HG02943 (cell line): ENCODE data around the gene EXOC8.
"Not testable (repeated sequence)": the region's sequence is repeated elsewhere in the genome, so short reads cannot be mapped to it uniquely, and the experiment has no call there.

Experiments used
- ATAC-seq: cut with Tn5 transposase; IDR thresholded peaks from one replicate; pipeline ENCODE4 v1.9.1; 2021; ENCODE audit warnings: mild to moderate bottlenecking, low read depth, moderate library complexity; ENCODE audit not compliant: unreplicated experiment

The EXOC8 gene

GRCh38 chr1:231353086-231353485, 15.4 kb upstream of the EXOC8 start:
- ATAC-seq, result no peak

GRCh38 chr1:231351816-231352215, 14.2 kb upstream of the EXOC8 start:
- ATAC-seq, result no peak

- not testable (repeated sequence) for ATAC-seq
Measured at GRCh38 chr1:231348856-231349255, 11.2 kb upstream of the EXOC8 start.

GRCh38 chr1:231348442-231348841, 10.8 kb upstream of the EXOC8 start:
- ATAC-seq, result no peak

GRCh38 chr1:231347961-231348360, 10.3 kb upstream of the EXOC8 start:
- no peak for ATAC-seq

- no peak for ATAC-seq
Measured at GRCh38 chr1:231340328-231341013, 2.8 kb upstream of the EXOC8 start.

- ATAC-seq, result peak; percentile 4
Measured at GRCh38 chr1:231338270-231339128, 847 bp upstream of the EXOC8 start, which contains the start of gene SPRTN. Gene SPRTN (plus strand): TSS chr1:231338293. CDS start chr1:231338384, 91 bp downstream.

GRCh38 chr1:231337043-231337471, 595 bp downstream of the EXOC8 start:
- no peak for ATAC-seq

- no peak for ATAC-seq
Measured at GRCh38 chr1:231335663-231336602, 1.7 kb downstream of the EXOC8 start.

GRCh38 chr1:231334952-231335351, 2.7 kb downstream of the EXOC8 start:
- ATAC-seq, result no peak

GRCh38 chr1:231334079-231334666, 3.5 kb downstream of the EXOC8 start:
- no peak for ATAC-seq

GRCh38 chr1:231332761-231333160, 4.9 kb downstream of the EXOC8 start:
- ATAC-seq, result no peak

GRCh38 chr1:231329483-231329882, 8.2 kb downstream of the EXOC8 start:
- ATAC-seq, result no peak

GRCh38 chr1:231327617-231328016, 10.0 kb downstream of the EXOC8 start:
- ATAC-seq, result no peak

GRCh38 chr1:231326248-231326647, 11.4 kb downstream of the EXOC8 start:
- ATAC-seq, result no peak

- ATAC-seq, result no peak
Measured at GRCh38 chr1:231324660-231325059, 13.0 kb downstream of the EXOC8 start.

- ATAC-seq, result no peak
Measured at GRCh38 chr1:231322880-231323530, 14.6 kb downstream of the EXOC8 start.

- no peak for ATAC-seq
Measured at GRCh38 chr1:231319080-231319479, 18.6 kb downstream of the EXOC8 start.

- no peak for ATAC-seq
Measured at GRCh38 chr1:231318568-231318967, 19.1 kb downstream of the EXOC8 start.

- no peak for ATAC-seq
Measured at GRCh38 chr1:231318015-231318355, 19.7 kb downstream of the EXOC8 start.
